ENCODE results near the gene CELF2.

The CELF2 gene

GRCh38 chr10:11246752-11247467, 229.2 kb downstream of the CELF2 start:
- TF ChIP-seq CTCF (conservative IDR thresholded peaks at IDR 0.05; ENCODE audit: control insufficient read depth, insufficient read depth, low read depth, low read length), result no peak
- no peak overlapping the region for H3K4me3 ChIP-seq (ENCODE audit: control insufficient read depth, low read depth, low read length)
- DNase-seq (ENCODE audit: low read depth), result no peak

- no peak for TF ChIP-seq CTCF (conservative IDR thresholded peaks at IDR 0.05; ENCODE audit: control insufficient read depth, insufficient read depth, low read depth, low read length)
- DNase-seq (ENCODE audit: low read depth), result no peak
- no peak overlapping the region for H3K4me3 ChIP-seq (ENCODE audit: control insufficient read depth, low read depth, low read length)
These were observed 231.6 kb downstream of the CELF2 start for GRCh38 chr10:11249152-11249807.

GRCh38 chr10:11249808-11250195, 232.1 kb downstream of the CELF2 start:
- TF ChIP-seq CTCF (conservative IDR thresholded peaks at IDR 0.05; ENCODE audit: control insufficient read depth, insufficient read depth, low read depth, low read length), result no peak
- H3K4me3 ChIP-seq (ENCODE audit: control insufficient read depth, low read depth, low read length), result no peak overlapping the region
- no peak for DNase-seq (ENCODE audit: low read depth)

GRCh38 chr10:11250304-11250703, 232.6 kb downstream of the CELF2 start:
- no peak for TF ChIP-seq CTCF (conservative IDR thresholded peaks at IDR 0.05; ENCODE audit: control insufficient read depth, insufficient read depth, low read depth, low read length)
- no peak overlapping the region for H3K4me3 ChIP-seq (ENCODE audit: control insufficient read depth, low read depth, low read length)
- no peak for DNase-seq (ENCODE audit: low read depth)

- no peak for DNase-seq (ENCODE audit: low read depth)
- TF ChIP-seq CTCF (conservative IDR thresholded peaks at IDR 0.05; ENCODE audit: control insufficient read depth, insufficient read depth, low read depth, low read length), result no peak
- H3K4me3 ChIP-seq (ENCODE audit: control insufficient read depth, low read depth, low read length), result no peak overlapping the region
These were observed 235.2 kb downstream of the CELF2 start for GRCh38 chr10:11252887-11253286.

GRCh38 chr10:11253385-11254002, 235.8 kb downstream of the CELF2 start:
- TF ChIP-seq CTCF (conservative IDR thresholded peaks at IDR 0.05; ENCODE audit: control insufficient read depth, insufficient read depth, low read depth, low read length), result no peak
- DNase-seq (ENCODE audit: low read depth), result no peak
- H3K4me3 ChIP-seq (ENCODE audit: control insufficient read depth, low read depth, low read length), result no peak overlapping the region

Measured in fibroblast of mammary gland (primary cell).